NCI-H146 treated with DMSO at 0.1 percent for 48 hours (cell line): ENCODE data around the gene SLC36A4.
"Not testable (repeated sequence)": the region's sequence is repeated elsewhere in the genome, so short reads cannot be mapped to it uniquely, and the experiment has no call there.

Experiments used
- DNase-seq: peaks from one replicate; lab custom pipeline; 2025; ENCODE audit not compliant: unreplicated experiment; lab: John Stamatoyannopoulos, UW

SLC36A4 gene

GRCh38 chr11:93197380-93198214 is at the start of gene SLC36A4:
Gene SLC36A4 (minus strand): TSS chr11:93197991. CDS start chr11:93197832, 159 bp downstream.
- DNase-seq: peak; percentile 75

- DNase-seq: not testable (repeated sequence)
These were observed 49.0 kb upstream of the SLC36A4 start for GRCh38 chr11:93246790-93247189.

GRCh38 chr11:93244018-93244417 is 46.2 kb upstream of the SLC36A4 start:
- DNase-seq: no peak

GRCh38 chr11:93239966-93240365 is 42.2 kb upstream of the SLC36A4 start:
- DNase-seq: no peak

GRCh38 chr11:93238956-93239355 is 41.2 kb upstream of the SLC36A4 start:
- DNase-seq: no peak

GRCh38 chr11:93236741-93237675 is 39.2 kb upstream of the SLC36A4 start:
- peak; percentile 16 for DNase-seq

- peak; percentile 54 for DNase-seq
These were observed 36.9 kb upstream of the SLC36A4 start for GRCh38 chr11:93234602-93235207.

GRCh38 chr11:93229876-93230275 is 32.1 kb upstream of the SLC36A4 start:
- DNase-seq: no peak

GRCh38 chr11:93225662-93226061 is 27.9 kb upstream of the SLC36A4 start:
- peak; percentile 58 for DNase-seq

- peak; percentile 87 for DNase-seq
These were observed 23.7 kb upstream of the SLC36A4 start for GRCh38 chr11:93221539-93221938.

- no peak for DNase-seq
These were observed 22.3 kb upstream of the SLC36A4 start for GRCh38 chr11:93220078-93220477.

GRCh38 chr11:93219440-93219839 is 21.6 kb upstream of the SLC36A4 start:
- DNase-seq: no peak

GRCh38 chr11:93216511-93217101 is 18.8 kb upstream of the SLC36A4 start:
- DNase-seq: peak; percentile 98

GRCh38 chr11:93213622-93214021 is 15.8 kb upstream of the SLC36A4 start:
- DNase-seq: no peak

GRCh38 chr11:93212094-93212493 is 14.3 kb upstream of the SLC36A4 start:
- no peak for DNase-seq

- no peak for DNase-seq
These were observed 11.7 kb upstream of the SLC36A4 start for GRCh38 chr11:93209466-93209865.

- no peak for DNase-seq
These were observed 11.0 kb upstream of the SLC36A4 start for GRCh38 chr11:93208663-93209270.

- DNase-seq: no peak
These were observed 1.8 kb upstream of the SLC36A4 start for GRCh38 chr11:93199616-93200015.

GRCh38 chr11:93198215-93198845 is 539 bp upstream of the SLC36A4 start:
- DNase-seq: no peak

- DNase-seq: no peak
These were observed 893 bp downstream of the SLC36A4 start for GRCh38 chr11:93196816-93197379.
